Duodenal mucosa (tissue), 2 donors: ENCODE results near the gene CSDE1.
A peak's percentile ranks its signal among the peaks of the same experiment; 100 is the strongest.
"Not testable (repeated sequence)": the region's sequence is repeated elsewhere in the genome, so short reads cannot be mapped to it uniquely, and the experiment has no call there.

Experiments
- H3K27ac ChIP-seq: one replicate; pipeline ENCODE4 v1.7.0; 2013; ENCODE audit warnings: low read depth, low read length
- H3K27me3 ChIP-seq, 2 donors: one replicate each; pipeline ENCODE4 v1.7.0; 2013; ENCODE audit warnings: low read length in 2 of 2, control low read depth in 1 of 2; ENCODE audit not compliant: insufficient read depth in 2 of 2, control insufficient read depth in 1 of 2
- H3K36me3 ChIP-seq, 2 donors: one replicate each; pipeline ENCODE4 v1.7.0; 2013; ENCODE audit warnings: low read length in 2 of 2, control low read depth in 1 of 2; ENCODE audit not compliant: insufficient read depth in 2 of 2, control insufficient read depth in 1 of 2
- H3K4me1 ChIP-seq, 2 donors: one replicate each; pipeline ENCODE4 v1.7.0; 2013; ENCODE audit warnings: low read length in 2 of 2, control low read depth in 1 of 2; ENCODE audit not compliant: insufficient read depth in 2 of 2, control insufficient read depth in 1 of 2
- H3K4me3 ChIP-seq, 2 donors: one replicate each; pipeline ENCODE4 v1.7.0; 2013; ENCODE audit warnings: low read length in 2 of 2, low read depth in 1 of 2
- H3K9ac ChIP-seq, 2 donors: one replicate each; pipeline ENCODE4 v1.7.0; 2013; ENCODE audit warnings: low read length in 2 of 2, low read depth in 1 of 2
- H3K9me3 ChIP-seq, 2 donors: one replicate each; pipeline ENCODE4 v1.7.0; 2013; ENCODE audit warnings: low read length in 2 of 2, control low read depth in 1 of 2; ENCODE audit not compliant: control insufficient read depth in 1 of 2

Gene CSDE1

GRCh38 chr1:114757455-114758255 lies at the start of gene CSDE1:
Gene CSDE1 (minus strand): TSS chr1:114757984. CDS start chr1:114739890, 18,094 bp downstream.
- Histone ChIP-seq H3K27ac (peak within 1 kb of the TSS; percentile 97), H3K4me1 (peaks cover 38 to 40% of the 10 kb centered on the region in 2 donors), H3K9me3 (no peaks in the 10 kb centered on the region), H3K36me3 (no peaks in the 10 kb centered on the region), H3K27me3 (no peaks in the 10 kb centered on the region), H3K4me3 (peak within 1 kb of the TSS; percentile 93 to 100), H3K9ac (peak within 1 kb of the TSS; percentile 99 to 100)

GRCh38 chr1:114804449-114804848 lies 46.7 kb upstream of the CSDE1 start:
- H3K9ac ChIP-seq, H3K27me3 ChIP-seq, H3K4me3 ChIP-seq, H3K9me3 ChIP-seq, H3K36me3 ChIP-seq, H3K4me1 ChIP-seq, H3K27ac ChIP-seq: not testable (repeated sequence)

GRCh38 chr1:114803001-114803400 lies 45.2 kb upstream of the CSDE1 start:
- no peak overlapping the region for H3K27ac ChIP-seq
- peaks cover 0 to 3% of the 10 kb centered on the region in 2 donors for H3K27me3 ChIP-seq
- H3K36me3 ChIP-seq, result no peaks in the 10 kb centered on the region
- H3K4me3 ChIP-seq, result no peak overlapping the region
- H3K9ac ChIP-seq, result no peak overlapping the region
- no peaks in the 10 kb centered on the region for H3K9me3 ChIP-seq
- H3K4me1 ChIP-seq, result no peaks in the 10 kb centered on the region

GRCh38 chr1:114794038-114794437 lies 36.3 kb upstream of the CSDE1 start:
- no peak overlapping the region for H3K27ac ChIP-seq
- no peak overlapping the region for H3K9ac ChIP-seq
- no peaks in the 10 kb centered on the region for H3K4me1 ChIP-seq
- H3K36me3 ChIP-seq, result no peaks in the 10 kb centered on the region
- no peak overlapping the region for H3K4me3 ChIP-seq
- no peaks in the 10 kb centered on the region for H3K9me3 ChIP-seq
- peaks cover 0 to 14% of the 10 kb centered on the region in 2 donors for H3K27me3 ChIP-seq

GRCh38 chr1:114790581-114790980 lies 32.8 kb upstream of the CSDE1 start:
- H3K36me3 ChIP-seq, H3K9me3 ChIP-seq, H3K4me1 ChIP-seq, H3K9ac ChIP-seq, H3K4me3 ChIP-seq, H3K27ac ChIP-seq, H3K27me3 ChIP-seq: not testable (repeated sequence)

- not testable (repeated sequence) for H3K36me3 ChIP-seq, H3K4me3 ChIP-seq, H3K9me3 ChIP-seq, H3K27ac ChIP-seq, H3K27me3 ChIP-seq, H3K9ac ChIP-seq, H3K4me1 ChIP-seq
Measured at GRCh38 chr1:114786440-114786839, 28.7 kb upstream of the CSDE1 start.

- H3K27ac ChIP-seq, result no peak overlapping the region
- no peak overlapping the region for H3K9ac ChIP-seq
- H3K9me3 ChIP-seq, result peaks cover 0 to 5% of the 10 kb centered on the region in 2 donors
- no peaks in the 10 kb centered on the region for H3K27me3 ChIP-seq
- H3K36me3 ChIP-seq, result peaks cover 6 to 12% of the 10 kb centered on the region in 2 donors
- peaks cover 17 to 18% of the 10 kb centered on the region in 2 donors for H3K4me1 ChIP-seq
- H3K4me3 ChIP-seq, result no peak overlapping the region
Measured at GRCh38 chr1:114782476-114782875, 24.7 kb upstream of the CSDE1 start.

- peak within 1 kb of the TSS; percentile 93 for H3K27ac ChIP-seq
- peak within 1 kb of the TSS; percentile 85 to 100 for H3K4me3 ChIP-seq
- H3K27me3 ChIP-seq, result no peaks in the 10 kb centered on the region
- H3K9ac ChIP-seq, result peak within 1 kb of the TSS; percentile 88 to 95
- peaks cover 12 to 21% of the 10 kb centered on the region in 2 donors for H3K36me3 ChIP-seq
- H3K4me1 ChIP-seq, result peaks cover 17 to 18% of the 10 kb centered on the region in 2 donors
- no peaks in the 10 kb centered on the region for H3K9me3 ChIP-seq
Measured at GRCh38 chr1:114780344-114781226, 22.8 kb upstream of the CSDE1 start, which contains the start of gene SIKE1. Gene SIKE1 (minus strand): TSS chr1:114780685. CDS start chr1:114780607, 78 bp downstream.

GRCh38 chr1:114779722-114780121 lies 21.9 kb upstream of the CSDE1 start:
- peaks cover 12 to 27% of the 10 kb centered on the region in 2 donors for H3K36me3 ChIP-seq
- H3K27me3 ChIP-seq, result no peaks in the 10 kb centered on the region
- peak overlapping the region; percentile 85 to 100 for H3K4me3 ChIP-seq
- H3K27ac ChIP-seq, result no peak overlapping the region
- peak overlapping the region; percentile 88 to 95 for H3K9ac ChIP-seq
- H3K9me3 ChIP-seq, result no peaks in the 10 kb centered on the region
- H3K4me1 ChIP-seq, result peaks cover 17 to 18% of the 10 kb centered on the region in 2 donors

- H3K4me1 ChIP-seq, result peaks cover 13 to 14% of the 10 kb centered on the region in 2 donors
- H3K36me3 ChIP-seq, result peaks cover 14 to 47% of the 10 kb centered on the region in 2 donors
- H3K9me3 ChIP-seq, H3K27ac ChIP-seq, H3K4me3 ChIP-seq, H3K27me3 ChIP-seq, H3K9ac ChIP-seq: not testable (repeated sequence)
Measured at GRCh38 chr1:114776726-114777125, 18.9 kb upstream of the CSDE1 start.
